Measurements from ENCODE around the gene PLEKHG3. TPM values are rescaled to one million over a fixed set of nuclear protein-coding genes. Genes with fewer than 3 reads are reported as not detected.

Gene PLEKHG3
- total RNA-seq, 8 experiments from 2014 or later, result 5.7 to 14.1 (median 8.9) TPM

GRCh38 chr14:64714432-64715025 is 10.3 kb downstream of the PLEKHG3 start:
- in situ Hi-C loops (cut with MboI; ENCODE audit: low pct_unique_long_range_greater_than_20kb in 2 of 9, low sequenced_read_pairs in 9 of 9, unreplicated experiment in 9 of 9), result no loop called here
- no peak overlapping the region for H3K27ac ChIP-seq
- ATAC-seq (replicated peaks in 6 of 8), result no peak
- H3K4me3 ChIP-seq, result no peak overlapping the region
- 66 to 100% (median 74%) methylated on average over 2 to 4 of the region's 5 CpGs; no CpG with 5 or more reads in 1 of the 10 experiments for WGBS, 10 experiments
- H3K4me1 ChIP-seq (replicated peaks in 1 of 2), result peaks cover 15 to 27% of the 10 kb centered on the region in 2 donors

- ATAC-seq (replicated peaks in 6 of 8), result no peak
- 25 to 86% (median 39%) methylated on average over 1 to 3 of the region's 4 CpGs; no CpG with 5 or more reads in 6 of the 10 experiments for WGBS, 10 experiments
- in situ Hi-C loops (cut with MboI; ENCODE audit: low pct_unique_long_range_greater_than_20kb in 2 of 9, low sequenced_read_pairs in 9 of 9, unreplicated experiment in 9 of 9), result no loop called here
- Histone ChIP-seq H3K4me3 (no peak overlapping the region), H3K4me1 (replicated peaks in 1 of 2) (peaks cover 15 to 27% of the 10 kb centered on the region in 2 donors), H3K27ac (no peak overlapping the region)
Measured at GRCh38 chr14:64715146-64715627, 11.0 kb downstream of the PLEKHG3 start.

- 29 to 72% (median 30%) methylated on average over 1 to 8 of the region's 22 CpGs; no CpG with 5 or more reads in 7 of the 10 experiments for WGBS, 10 experiments
- in situ Hi-C loops (cut with MboI; ENCODE audit: low pct_unique_long_range_greater_than_20kb in 2 of 9, low sequenced_read_pairs in 9 of 9, unreplicated experiment in 9 of 9), result no loop called here
- ATAC-seq (replicated peaks in 6 of 8), result peak in 5 of 8 experiments; percentile 68 to 79 (median 68)
- H3K4me1 ChIP-seq (replicated peaks in 1 of 2), result peaks cover 15 to 28% of the 10 kb centered on the region in 2 donors
- no peak overlapping the region for H3K27ac ChIP-seq
- H3K4me3 ChIP-seq, result peak overlapping the region in 2 of 5 donors; percentile 2 to 4
Measured at GRCh38 chr14:64715628-64716412, 11.6 kb downstream of the PLEKHG3 start.

GRCh38 chr14:64717870-64718269 is 13.6 kb downstream of the PLEKHG3 start:
- Histone ChIP-seq H3K4me1 (replicated peaks in 1 of 2) (peaks cover 23 to 40% of the 10 kb centered on the region in 2 donors), H3K4me3 (no peak overlapping the region), H3K27ac (no peak overlapping the region)
- ATAC-seq (replicated peaks in 6 of 8), result no peak
- WGBS, 10 experiments, result 29 to 93% (median 88%) methylated on average over 2 to 5 of the region's 6 CpGs; no CpG with 5 or more reads in 5 of the 10 experiments
- in situ Hi-C loops (cut with MboI; ENCODE audit: low pct_unique_long_range_greater_than_20kb in 2 of 9, low sequenced_read_pairs in 9 of 9, unreplicated experiment in 9 of 9), result no loop called here

GRCh38 chr14:64718762-64719161 is 14.5 kb downstream of the PLEKHG3 start:
- peaks cover 27 to 46% of the 10 kb centered on the region in 2 donors for H3K4me1 ChIP-seq (replicated peaks in 1 of 2)

GRCh38 chr14:64719601-64720000 is 15.4 kb downstream of the PLEKHG3 start:
- no peak overlapping the region for H3K4me3 ChIP-seq
- no peak for ATAC-seq (replicated peaks in 6 of 8)
- H3K27ac ChIP-seq, result no peak overlapping the region
- 40 to 100% (median 86%) methylated on average over 1 to 6 of the region's 7 CpGs; no CpG with 5 or more reads in 4 of the 10 experiments for WGBS, 10 experiments
- in situ Hi-C loops (cut with MboI; ENCODE audit: low pct_unique_long_range_greater_than_20kb in 2 of 9, low sequenced_read_pairs in 9 of 9, unreplicated experiment in 9 of 9), result no loop called here
- peaks cover 35 to 55% of the 10 kb centered on the region in 2 donors for H3K4me1 ChIP-seq (replicated peaks in 1 of 2)

More at GRCh38 chr14:64718762-64719161, 14.5 kb downstream of the PLEKHG3 start:
- in situ Hi-C loops (cut with MboI; ENCODE audit: low pct_unique_long_range_greater_than_20kb in 2 of 9, low sequenced_read_pairs in 9 of 9, unreplicated experiment in 9 of 9), result no loop called here
- no peak for ATAC-seq (replicated peaks in 6 of 8)
- Histone ChIP-seq H3K4me3 (no peak overlapping the region), H3K27ac (no peak overlapping the region)
- WGBS, 10 experiments, result 67 to 100% (median 83%) methylated on average over 1 to 7 of the region's 7 CpGs; no CpG with 5 or more reads in 4 of the 10 experiments

- Histone ChIP-seq H3K4me1 (replicated peaks in 1 of 2) (peaks cover 40 to 60% of the 10 kb centered on the region in 2 donors), H3K4me3 (no peak overlapping the region), H3K27ac (no peak overlapping the region)
- in situ Hi-C loops (cut with MboI; ENCODE audit: low pct_unique_long_range_greater_than_20kb in 2 of 9, low sequenced_read_pairs in 9 of 9, unreplicated experiment in 9 of 9), result no loop called here
- ATAC-seq (replicated peaks in 6 of 8), result peak in 2 of 8 experiments; percentile 48 to 62
- WGBS, 10 experiments, result 51 to 100% (median 83%) methylated on average over 1 to 6 of the region's 7 CpGs; no CpG with 5 or more reads in 4 of the 10 experiments
Measured at GRCh38 chr14:64720131-64720576, 15.9 kb downstream of the PLEKHG3 start.

DNA sequence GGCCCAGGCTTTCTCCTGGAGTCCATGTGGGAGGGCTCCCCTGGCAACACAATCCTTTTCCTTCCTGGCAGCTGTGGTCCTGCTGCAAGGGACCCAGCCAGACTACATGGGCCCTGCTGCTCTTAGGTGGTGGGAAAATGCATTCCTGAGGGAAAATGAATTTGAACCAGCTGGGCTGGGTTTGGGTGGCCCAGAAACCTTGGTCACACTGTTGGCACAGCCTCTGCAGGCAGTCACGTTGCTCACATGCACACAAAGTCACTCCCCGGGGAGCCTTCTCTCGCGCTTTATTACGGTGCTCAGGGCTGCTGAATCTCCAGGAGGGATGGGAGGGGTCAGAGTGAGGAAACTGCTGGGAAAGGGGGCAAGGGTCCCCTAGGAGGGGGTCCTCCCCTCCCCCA is 17.2 kb downstream of the PLEKHG3 start:
- Histone ChIP-seq H3K4me3 (no peak overlapping the region), H3K27ac (no peak overlapping the region), H3K4me1 (replicated peaks in 1 of 2) (peaks cover 42 to 60% of the 10 kb centered on the region in 2 donors)
- ATAC-seq (replicated peaks in 6 of 8), result peak in 7 of 8 experiments; percentile 15 to 74 (median 40)
- 0 to 43% methylated on average over 1 to 4 of the region's 5 CpGs; no CpG with 5 or more reads in 8 of the 10 experiments for WGBS, 10 experiments
- in situ Hi-C loops (cut with MboI; ENCODE audit: low pct_unique_long_range_greater_than_20kb in 2 of 9, low sequenced_read_pairs in 9 of 9, unreplicated experiment in 9 of 9), result no loop called here

GRCh38 chr14:64721899-64722298 is 17.7 kb downstream of the PLEKHG3 start:
- 41 to 100% (median 69%) methylated on average over 1 to 8 of the region's 9 CpGs; no CpG with 5 or more reads in 4 of the 10 experiments for WGBS, 10 experiments
- Histone ChIP-seq H3K4me1 (replicated peaks in 1 of 2) (peaks cover 37 to 56% of the 10 kb centered on the region in 2 donors), H3K4me3 (no peak overlapping the region), H3K27ac (no peak overlapping the region)
- in situ Hi-C loops (cut with MboI; ENCODE audit: low pct_unique_long_range_greater_than_20kb in 2 of 9, low sequenced_read_pairs in 9 of 9, unreplicated experiment in 9 of 9), result no loop called here
- ATAC-seq (replicated peaks in 6 of 8), result no peak

DNA sequence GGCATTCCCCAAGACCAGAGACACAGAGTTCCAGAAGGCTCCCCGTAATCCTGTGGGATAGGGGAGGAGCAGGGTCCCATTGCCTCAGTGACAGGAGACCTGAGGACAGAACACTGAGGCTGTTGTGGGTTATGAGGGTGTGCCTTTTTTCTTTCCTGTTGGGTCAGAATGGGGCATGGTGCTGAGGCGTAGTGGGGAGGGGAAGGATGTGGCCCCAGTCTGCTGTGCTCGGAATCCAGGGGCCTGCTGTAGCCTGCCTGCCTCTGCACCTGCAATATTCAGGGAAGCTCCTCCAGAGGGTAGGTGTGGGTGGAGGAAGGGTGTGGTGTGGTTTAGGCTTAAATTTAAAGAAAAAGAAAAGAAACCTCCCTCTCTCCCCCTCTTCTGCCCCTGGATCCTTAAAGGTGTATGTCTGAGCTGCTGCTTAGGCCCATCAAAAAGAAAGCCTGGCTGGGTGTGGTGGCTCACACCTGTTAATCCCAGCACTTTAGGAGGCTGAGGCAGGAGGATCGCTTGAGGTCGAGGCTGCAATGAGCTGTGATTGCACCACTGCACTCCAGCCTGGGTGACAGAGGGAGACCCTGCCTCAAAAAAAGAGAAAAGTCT is 18.7 kb downstream of the PLEKHG3 start:
- peaks cover 36 to 48% of the 10 kb centered on the region in 2 donors for H3K4me1 ChIP-seq (replicated peaks in 1 of 2)
- in situ Hi-C loops (cut with MboI; ENCODE audit: low pct_unique_long_range_greater_than_20kb in 2 of 9, low sequenced_read_pairs in 9 of 9, unreplicated experiment in 9 of 9), result no loop called here
- 94 to 100% methylated on average over 2 of the region's 5 CpGs; no CpG with 5 or more reads in 8 of the 10 experiments for WGBS, 10 experiments
- H3K27ac ChIP-seq, result no peak overlapping the region
- H3K4me3 ChIP-seq, result no peak overlapping the region
- ATAC-seq (replicated peaks in 6 of 8), result no peak

DNA sequence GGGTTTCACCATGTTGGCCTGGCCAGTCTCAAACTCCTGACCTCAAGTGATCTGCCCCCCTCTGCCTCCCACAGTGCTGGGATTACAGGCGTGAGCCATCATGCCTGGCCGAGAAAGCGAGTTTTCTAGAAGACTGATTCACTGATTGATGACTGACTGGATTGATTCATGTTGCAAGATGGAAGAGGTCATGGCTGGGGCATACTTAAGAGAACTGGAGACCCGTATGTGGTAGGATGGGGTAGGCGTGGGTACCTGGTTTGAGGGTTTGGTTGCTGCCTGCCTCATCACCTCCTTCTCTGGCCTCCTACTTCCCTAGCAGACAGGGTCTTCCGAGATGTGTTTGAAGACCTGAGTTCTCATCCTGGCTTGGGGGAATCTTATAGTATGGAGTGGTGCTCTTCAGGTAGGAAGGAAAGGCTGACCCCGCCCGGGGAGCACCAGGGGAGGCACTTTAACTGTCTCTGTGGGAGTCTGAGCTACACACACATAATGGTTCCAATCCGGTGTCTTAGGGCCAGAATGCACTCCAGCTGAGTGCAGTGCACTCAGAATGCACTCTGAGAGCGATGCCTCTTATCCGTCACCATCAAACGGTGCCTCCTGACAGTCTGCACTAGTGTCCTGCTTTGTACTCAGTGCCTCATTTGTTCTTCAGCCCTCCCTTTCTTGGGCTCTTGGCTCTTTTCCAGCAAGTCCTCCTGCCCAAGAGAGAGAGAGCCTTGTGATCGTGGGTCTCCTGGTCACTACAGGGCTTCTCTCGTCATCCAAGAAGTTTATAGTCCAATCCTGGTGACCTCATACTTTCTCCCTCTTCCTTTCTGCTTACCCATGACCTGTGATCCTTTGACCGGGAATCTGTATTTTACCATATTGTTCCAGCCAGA is 19.7 kb downstream of the PLEKHG3 start:
- peak in 5 of 8 experiments; percentile 77 to 87 (median 83) for ATAC-seq (replicated peaks in 6 of 8)
- no peak overlapping the region for H3K27ac ChIP-seq
- WGBS, 10 experiments, result 3 to 100% (median 29%) methylated on average over 1 to 12 of the region's 15 CpGs; no CpG with 5 or more reads in 1 of the 10 experiments

DNA sequence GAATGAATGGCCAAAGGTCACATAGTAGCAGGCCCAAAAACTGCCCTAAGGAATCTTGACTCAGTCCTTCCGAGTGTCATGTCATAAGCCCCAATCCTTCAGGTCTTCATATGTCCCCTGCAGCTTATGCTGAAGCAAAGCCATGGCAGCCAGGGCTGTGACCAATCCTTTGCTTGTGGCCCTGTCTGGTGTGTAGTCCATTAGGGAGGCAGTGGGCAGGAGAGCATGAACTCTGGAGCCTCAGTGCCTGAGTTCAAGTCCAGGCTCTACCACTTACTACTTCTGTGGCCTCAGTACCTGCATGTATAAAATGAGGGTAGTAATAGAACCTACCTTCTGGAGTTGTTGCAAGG is 20.3 kb downstream of the PLEKHG3 start:
- no peak overlapping the region for H3K4me3 ChIP-seq
- peaks cover 36 to 47% of the 10 kb centered on the region in 2 donors for H3K4me1 ChIP-seq (replicated peaks in 1 of 2)
- H3K27ac ChIP-seq, result no peak overlapping the region
- ATAC-seq (replicated peaks in 6 of 8), result peak in 1 of 8 experiments; percentile 1
- WGBS, 10 experiments, result 0 to 100% (median 47%) methylated on average over 1 of the region's 1 CpG; no CpG with 5 or more reads in 6 of the 10 experiments
- in situ Hi-C loops (cut with MboI; ENCODE audit: low pct_unique_long_range_greater_than_20kb in 2 of 9, low sequenced_read_pairs in 9 of 9, unreplicated experiment in 9 of 9), result no loop called here

More for the DNA sequence above, 19.7 kb downstream of the PLEKHG3 start:
- Histone ChIP-seq H3K4me1 (replicated peaks in 1 of 2) (peaks cover 36 to 47% of the 10 kb centered on the region in 2 donors), H3K4me3 (no peak overlapping the region)
- in situ Hi-C loops (cut with MboI; ENCODE audit: low pct_unique_long_range_greater_than_20kb in 2 of 9, low sequenced_read_pairs in 9 of 9, unreplicated experiment in 9 of 9), result no loop called here

Measured in motor neuron (in vitro differentiated cells).